ENCODE measurements around the gene GALNT10.

GALNT10 gene

GRCh38 chr5:154166901-154167791 lies 23.4 kb upstream of the GALNT10 start:
- no peak overlapping the region for H3K4me3 Mint-ChIP-seq
- no peak for ATAC-seq

GRCh38 chr5:154168395-154168794 lies 22.1 kb upstream of the GALNT10 start:
- Mint-ChIP-seq H3K36me3 (no peaks in the 10 kb centered on the region), H3K4me1 (no peaks in the 10 kb centered on the region), H3K9me3 (no peaks in the 10 kb centered on the region), H3K27me3 (peaks cover 28% of the 10 kb centered on the region), H3K4me3 (no peak overlapping the region), H3K27ac (no peak overlapping the region)
- ATAC-seq, result no peak

More at GRCh38 chr5:154166901-154167791, 23.4 kb upstream of the GALNT10 start:
- H3K4me1 Mint-ChIP-seq, result no peaks in the 10 kb centered on the region
- peaks cover 34% of the 10 kb centered on the region for H3K27me3 Mint-ChIP-seq
- H3K27ac Mint-ChIP-seq, result no peak overlapping the region
- no peaks in the 10 kb centered on the region for H3K9me3 Mint-ChIP-seq
- H3K36me3 Mint-ChIP-seq, result no peaks in the 10 kb centered on the region

DNA sequence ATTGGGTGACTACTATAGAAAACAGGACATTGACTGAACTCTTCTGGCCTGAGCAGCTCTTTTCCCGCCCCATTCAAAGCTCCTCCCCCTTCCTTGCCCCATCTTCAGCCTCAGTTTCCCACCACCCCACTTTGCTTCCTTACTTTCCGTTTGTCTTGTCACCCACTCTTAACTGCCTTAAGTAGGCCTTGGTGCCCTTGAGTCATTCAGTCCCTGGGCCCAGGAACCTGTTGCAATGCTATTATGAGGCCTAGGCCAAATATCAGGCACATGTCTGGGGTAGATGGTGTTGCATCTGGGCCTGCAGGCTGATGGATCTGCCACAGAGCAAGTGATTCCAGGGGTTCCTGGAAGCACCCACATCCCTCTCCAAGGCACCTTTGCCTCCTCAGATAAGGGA lies 17.7 kb upstream of the GALNT10 start:
- ATAC-seq, result no peak
- Mint-ChIP-seq H3K27me3 (no peaks in the 10 kb centered on the region), H3K36me3 (no peaks in the 10 kb centered on the region), H3K4me1 (no peaks in the 10 kb centered on the region), H3K4me3 (no peak overlapping the region), H3K9me3 (no peaks in the 10 kb centered on the region), H3K27ac (no peak overlapping the region)

GRCh38 chr5:154174091-154174490 lies 16.4 kb upstream of the GALNT10 start:
- no peaks in the 10 kb centered on the region for H3K4me1 Mint-ChIP-seq
- no peaks in the 10 kb centered on the region for H3K27me3 Mint-ChIP-seq
- H3K27ac Mint-ChIP-seq, result no peak overlapping the region
- no peaks in the 10 kb centered on the region for H3K9me3 Mint-ChIP-seq
- no peak for ATAC-seq
- no peaks in the 10 kb centered on the region for H3K36me3 Mint-ChIP-seq
- H3K4me3 Mint-ChIP-seq, result no peak overlapping the region

GRCh38 chr5:154176181-154176580 lies 14.4 kb upstream of the GALNT10 start:
- Mint-ChIP-seq H3K9me3 (no peaks in the 10 kb centered on the region), H3K4me3 (no peak overlapping the region), H3K27me3 (no peaks in the 10 kb centered on the region), H3K4me1 (no peaks in the 10 kb centered on the region), H3K27ac (no peak overlapping the region), H3K36me3 (no peaks in the 10 kb centered on the region)
- no peak for ATAC-seq

DNA sequence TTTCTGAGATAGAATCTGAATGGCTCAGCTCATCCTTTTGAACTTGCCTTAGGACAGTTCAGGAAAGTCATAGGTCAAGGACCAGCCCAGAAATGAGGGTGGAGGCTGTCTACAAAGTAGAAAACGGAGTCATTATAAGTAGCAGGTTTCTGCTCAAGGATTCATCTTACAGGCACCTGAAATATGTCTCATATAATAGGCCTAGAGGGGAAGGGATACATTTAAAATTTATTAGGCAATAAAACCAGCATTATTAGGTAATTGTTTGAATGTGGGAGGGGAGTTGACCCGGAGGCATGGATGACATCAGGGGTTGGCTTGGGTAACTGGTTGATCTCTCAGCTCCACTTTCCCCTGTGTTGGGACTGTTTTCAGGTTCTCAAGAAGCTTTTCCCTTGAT lies 11.9 kb upstream of the GALNT10 start:
- Mint-ChIP-seq H3K36me3 (no peaks in the 10 kb centered on the region), H3K27ac (no peak overlapping the region), H3K4me1 (peaks cover 7% of the 10 kb centered on the region), H3K9me3 (no peaks in the 10 kb centered on the region), H3K4me3 (no peak overlapping the region), H3K27me3 (no peaks in the 10 kb centered on the region)
- no peak for ATAC-seq

DNA sequence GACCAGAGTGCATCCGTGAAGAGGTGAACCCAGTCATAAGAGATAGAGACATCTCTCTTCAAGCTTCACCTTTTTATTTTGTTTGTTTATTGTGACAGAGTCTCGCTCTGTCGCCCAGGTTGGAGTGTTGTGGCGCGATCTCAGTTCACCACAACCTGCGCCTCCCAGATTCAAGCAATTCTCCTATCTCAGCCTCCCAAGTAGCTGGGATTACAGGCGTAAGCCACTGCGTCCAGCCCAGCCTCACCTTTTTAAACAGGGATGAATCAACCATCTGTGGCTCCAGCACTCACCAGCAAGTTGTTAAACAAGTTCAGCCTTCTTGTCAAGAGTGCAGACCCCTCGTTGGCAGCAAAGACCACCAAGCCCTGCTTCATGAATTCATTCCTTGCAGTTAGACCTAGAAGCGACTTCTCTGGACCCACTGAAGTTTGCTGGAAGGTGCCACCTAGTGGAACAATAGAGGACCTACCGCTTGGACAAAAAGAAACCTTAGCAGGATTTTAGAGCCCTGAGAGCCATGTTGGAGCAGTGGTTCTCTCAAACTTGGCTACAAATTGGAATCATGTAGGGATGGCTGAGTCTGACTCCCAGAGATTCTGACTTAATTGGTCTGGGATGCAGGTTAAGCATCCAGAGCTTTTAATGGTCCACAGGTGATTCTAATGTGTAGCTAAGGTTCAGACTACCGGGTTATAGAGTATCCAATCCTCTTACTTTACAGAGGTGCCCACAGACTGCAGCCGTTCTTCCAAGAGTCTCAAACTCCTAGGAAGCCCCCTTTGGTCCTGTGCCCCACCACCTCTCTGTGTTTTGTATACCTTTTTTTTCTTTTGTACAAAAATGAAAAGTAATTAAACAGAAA lies 10.5 kb upstream of the GALNT10 start:
- H3K27me3 Mint-ChIP-seq, result no peaks in the 10 kb centered on the region
- peaks cover 18% of the 10 kb centered on the region for H3K4me1 Mint-ChIP-seq
- no peak overlapping the region for H3K27ac Mint-ChIP-seq
- no peaks in the 10 kb centered on the region for H3K9me3 Mint-ChIP-seq
- H3K36me3 Mint-ChIP-seq, result no peaks in the 10 kb centered on the region
- H3K4me3 Mint-ChIP-seq, result no peak overlapping the region
- ATAC-seq, result peak; percentile 73

GRCh38 chr5:154181161-154181560 lies 9.4 kb upstream of the GALNT10 start:
- H3K27ac Mint-ChIP-seq, result no peak overlapping the region
- no peaks in the 10 kb centered on the region for H3K9me3 Mint-ChIP-seq

DNA sequence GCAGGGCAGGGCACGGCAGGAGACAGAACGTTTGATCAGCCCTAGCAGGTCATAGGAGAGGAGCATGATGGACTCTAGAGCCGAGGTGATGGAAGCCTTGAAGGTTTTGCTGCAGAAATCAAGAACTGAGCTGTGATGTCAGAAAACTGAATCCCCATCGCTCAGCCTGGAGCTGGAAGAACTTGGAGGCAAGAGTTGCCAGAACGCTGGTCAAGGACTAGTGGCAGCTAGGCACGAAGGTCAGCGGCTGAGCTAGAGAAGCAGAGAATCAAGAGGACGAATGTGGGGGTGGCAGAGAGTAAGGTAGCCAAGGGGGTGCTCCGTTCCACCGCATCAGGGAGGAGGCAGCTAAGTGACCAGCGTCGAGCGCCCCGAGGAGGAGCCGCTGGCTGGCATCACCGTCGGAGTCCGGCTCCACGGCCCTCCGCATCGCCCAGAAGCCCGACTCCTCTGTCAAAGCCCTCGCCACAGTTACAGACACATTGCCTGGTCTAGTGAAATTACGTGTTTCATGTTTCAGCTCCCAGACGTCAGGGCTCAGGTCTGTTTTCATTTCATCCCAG lies 1.2 kb upstream of the GALNT10 start:
- peak; percentile 10 for ATAC-seq
- H3K9me3 Mint-ChIP-seq, result no peaks in the 10 kb centered on the region
- H3K27me3 Mint-ChIP-seq, result no peaks in the 10 kb centered on the region
- H3K36me3 Mint-ChIP-seq, result no peaks in the 10 kb centered on the region
- peak overlapping the region; percentile 89 for H3K4me3 Mint-ChIP-seq
- H3K27ac Mint-ChIP-seq, result peak overlapping the region; percentile 82
- H3K4me1 Mint-ChIP-seq, result peaks cover 54% of the 10 kb centered on the region

More at GRCh38 chr5:154181161-154181560, 9.4 kb upstream of the GALNT10 start:
- Mint-ChIP-seq H3K36me3 (no peaks in the 10 kb centered on the region), H3K4me3 (no peak overlapping the region), H3K4me1 (peaks cover 21% of the 10 kb centered on the region), H3K27me3 (no peaks in the 10 kb centered on the region)
- ATAC-seq, result no peak

GRCh38 chr5:154189819-154190594 lies 526 bp upstream of the GALNT10 start:
- Mint-ChIP-seq H3K4me3 (peak overlapping the region; percentile 89), H3K4me1 (peaks cover 54% of the 10 kb centered on the region), H3K27me3 (no peaks in the 10 kb centered on the region), H3K27ac (peak overlapping the region; percentile 82), H3K9me3 (no peaks in the 10 kb centered on the region), H3K36me3 (no peaks in the 10 kb centered on the region)
- ATAC-seq, result peak; percentile 92

DNA sequence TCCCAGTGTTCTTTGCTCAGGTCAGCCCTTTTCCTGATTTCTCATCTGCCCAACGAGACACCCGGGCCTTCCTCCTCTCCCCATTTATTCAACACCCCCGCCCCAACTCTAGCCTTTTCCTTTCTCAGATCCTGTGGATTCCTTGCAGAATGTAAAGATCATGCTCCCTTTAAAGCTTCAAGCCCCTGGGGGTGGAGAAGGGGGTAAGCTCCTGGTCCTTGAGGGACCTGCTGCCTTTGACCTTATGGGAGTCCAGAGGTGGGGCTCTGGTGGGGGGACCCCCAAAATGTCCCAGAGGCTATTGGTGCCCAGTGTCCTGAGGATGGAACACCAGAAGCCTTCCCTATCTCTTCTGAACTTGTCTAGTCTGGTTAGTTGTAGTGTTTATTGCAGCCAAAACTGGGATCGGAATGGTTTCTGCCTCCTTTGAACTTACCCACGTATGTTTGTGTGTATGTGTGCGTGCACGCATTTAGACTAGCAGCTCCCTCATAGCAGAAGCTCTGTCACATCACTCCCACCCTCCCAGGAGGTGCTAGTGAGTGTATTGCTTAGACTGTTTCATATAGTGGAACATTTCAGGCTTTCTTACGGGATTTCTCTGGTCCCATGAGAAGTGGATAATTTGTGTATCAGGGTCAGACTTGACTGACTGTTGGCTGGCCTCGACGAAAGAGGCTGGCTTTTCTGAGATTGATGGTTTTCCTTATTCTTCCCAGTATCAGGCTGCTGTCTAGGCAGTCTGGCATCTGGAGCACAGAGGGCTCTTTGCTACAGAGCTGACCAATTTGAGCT lies 1.1 kb downstream of the GALNT10 start:
- Mint-ChIP-seq H3K36me3 (peaks cover 6% of the 10 kb centered on the region), H3K4me3 (peak overlapping the region; percentile 97), H3K27ac (peak overlapping the region; percentile 93), H3K9me3 (no peaks in the 10 kb centered on the region), H3K4me1 (peaks cover 58% of the 10 kb centered on the region), H3K27me3 (no peaks in the 10 kb centered on the region)
- ATAC-seq, result no peak

DNA sequence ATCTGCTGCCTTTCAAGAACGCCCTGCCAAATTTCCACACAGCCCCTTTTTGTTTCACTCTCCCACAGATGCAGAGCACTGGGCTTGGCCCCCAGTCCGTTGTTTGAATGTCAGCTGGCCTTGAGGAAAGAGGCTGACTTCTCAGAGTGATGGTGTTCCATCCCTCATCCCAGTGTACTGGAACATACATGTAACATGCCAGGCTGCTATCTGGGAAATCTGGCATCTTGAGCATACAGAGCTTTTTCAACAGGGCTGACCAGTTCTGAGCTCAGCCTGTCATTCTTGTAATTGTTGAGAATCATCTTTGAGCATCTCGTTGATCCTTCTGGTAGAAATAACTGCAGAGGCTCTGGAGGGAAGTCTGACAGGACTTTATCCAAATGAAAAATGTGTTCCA lies 2.8 kb downstream of the GALNT10 start:
- no peaks in the 10 kb centered on the region for H3K27me3 Mint-ChIP-seq
- peak overlapping the region; percentile 93 for H3K27ac Mint-ChIP-seq
- peaks cover 6% of the 10 kb centered on the region for H3K36me3 Mint-ChIP-seq
- peaks cover 70% of the 10 kb centered on the region for H3K4me1 Mint-ChIP-seq
- H3K9me3 Mint-ChIP-seq, result no peaks in the 10 kb centered on the region
- ATAC-seq, result no peak
- no peak overlapping the region for H3K4me3 Mint-ChIP-seq

DNA sequence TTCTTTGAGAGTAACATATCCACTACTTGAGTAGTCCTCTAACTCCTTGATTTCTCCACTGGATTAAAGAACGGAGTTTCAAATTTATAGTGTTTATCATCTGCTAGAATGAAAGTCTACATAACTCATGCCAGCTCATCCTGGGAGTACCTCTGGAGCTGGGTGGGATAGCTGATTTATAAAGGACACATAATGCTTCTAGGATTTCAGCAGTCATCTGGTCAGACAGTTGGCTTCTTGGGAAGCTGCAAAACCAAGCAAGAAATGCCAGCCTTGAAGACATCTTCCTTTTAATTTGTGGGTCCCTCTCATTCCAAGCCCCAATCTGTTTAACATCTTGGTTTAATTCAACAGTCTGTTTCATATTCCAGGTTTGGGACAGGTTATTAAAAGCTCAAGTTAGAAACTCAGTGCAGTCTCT lies 3.2 kb downstream of the GALNT10 start:
- peaks cover 8% of the 10 kb centered on the region for H3K36me3 Mint-ChIP-seq
- no peaks in the 10 kb centered on the region for H3K9me3 Mint-ChIP-seq
- H3K4me1 Mint-ChIP-seq, result peaks cover 73% of the 10 kb centered on the region
- H3K27me3 Mint-ChIP-seq, result no peaks in the 10 kb centered on the region
- H3K4me3 Mint-ChIP-seq, result no peak overlapping the region
- ATAC-seq, result no peak
- H3K27ac Mint-ChIP-seq, result no peak overlapping the region
